Left ventricle myocardium superior (tissue), 1 donor: ENCODE data around the gene ROBO2. TPM values are rescaled to one million over a fixed set of nuclear protein-coding genes. Genes with fewer than 3 reads are reported as not detected.
"Not testable (repeated sequence)": the region's sequence is repeated elsewhere in the genome, so short reads cannot be mapped to it uniquely, and the experiment has no call there.

Source experiments
- ATAC-seq: fragments of 200-7000 bp; cut with Tn5 transposase; one replicate; pipeline ENCODE4 v1.9.1; 2020; ENCODE audit warnings: mild to moderate bottlenecking, moderate library complexity
- DNase-seq: peaks from one replicate; pipeline ENCODE4 v3.0.0-alpha.2; 2020
- intact Hi-C: fragments of 100-400 bp; cut with micrococcal nuclease; formaldehyde crosslinking; loops from one replicate; pipeline ENCODE4 v1.11.0; 2022
- total RNA-seq: library from RNA; stranded (reverse); fragmentation: NEBNext Ultra II Directional; extraction: Animal tissue kit (Norgen Biotek cat#: 25700); gene quantifications from one replicate; pipeline ENCODE4 v1.2.1, GENCODE V29; 2021
- donor health status: DM: no; HTN: yes; CAD: no; lungs with severe emphysema.

Gene ROBO2
- total RNA-seq, 1 donor from 2014 or later = 0.17 TPM

DNA sequence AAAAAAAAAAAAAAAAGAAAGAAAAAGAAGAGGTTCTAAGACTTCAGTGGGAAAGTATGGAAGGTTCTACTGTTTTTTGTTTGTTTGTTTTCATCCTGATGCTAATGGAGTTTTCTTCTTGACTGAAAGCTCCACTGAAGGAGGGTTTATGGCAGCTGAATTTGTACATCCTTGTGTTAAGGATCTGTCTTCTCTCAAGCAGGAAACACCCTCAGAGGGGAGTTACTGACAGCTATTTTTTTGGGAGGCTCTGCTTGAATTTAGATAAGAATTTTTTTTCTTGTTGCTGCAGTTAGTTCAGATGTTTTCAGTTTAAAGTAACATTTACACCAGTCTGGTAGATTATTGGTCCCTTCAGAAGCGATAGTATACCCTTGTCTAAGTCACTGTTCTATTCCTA is 325.3 kb downstream of the ROBO2 start:
- intact Hi-C loops = no loop called here
- ATAC-seq = no peak
- no peak for DNase-seq

DNA sequence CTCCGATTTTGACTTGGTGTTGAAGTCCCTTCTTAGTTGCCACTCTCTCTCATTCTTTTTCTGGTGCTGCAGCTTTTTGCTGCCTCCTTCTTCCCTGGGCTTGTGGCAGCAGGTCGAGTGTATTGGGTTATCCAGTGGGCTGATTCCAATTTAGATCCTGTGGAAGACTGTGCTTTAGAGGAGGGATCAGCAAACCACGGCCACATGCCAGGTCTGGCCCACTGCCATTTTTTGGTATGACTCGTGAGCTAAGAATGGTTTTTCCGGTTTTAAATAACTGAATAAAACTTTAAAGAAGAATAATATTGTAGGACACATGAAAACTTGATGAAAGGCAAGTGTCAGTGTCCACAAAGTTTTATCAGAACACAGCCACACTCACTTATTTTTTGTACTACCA is 330.5 kb downstream of the ROBO2 start:
- DNase-seq (peak; percentile 29), ATAC-seq (no peak)
- intact Hi-C loops = no loop called here

DNA sequence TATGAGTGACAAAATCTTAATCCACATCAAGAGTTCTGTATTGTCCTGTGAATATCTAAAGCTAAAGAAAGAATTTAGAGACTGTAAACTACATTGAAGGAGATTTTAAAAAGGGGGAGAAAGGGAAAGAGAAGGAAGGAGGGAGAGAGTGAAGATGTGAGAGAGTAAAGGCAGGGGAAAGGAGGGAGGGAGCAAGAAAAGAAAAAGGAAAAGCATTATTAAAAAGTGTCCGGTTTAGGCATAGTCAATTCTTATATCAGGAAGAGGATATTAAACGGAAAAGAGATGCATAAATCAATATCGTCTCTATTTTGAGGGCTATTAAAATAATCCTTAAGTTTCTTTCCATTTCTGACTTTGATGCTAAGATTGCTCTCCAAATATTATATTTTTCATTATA is 332.1 kb downstream of the ROBO2 start:
- intact Hi-C loops = no loop called here
- no peak for DNase-seq
- ATAC-seq = no peak

DNA sequence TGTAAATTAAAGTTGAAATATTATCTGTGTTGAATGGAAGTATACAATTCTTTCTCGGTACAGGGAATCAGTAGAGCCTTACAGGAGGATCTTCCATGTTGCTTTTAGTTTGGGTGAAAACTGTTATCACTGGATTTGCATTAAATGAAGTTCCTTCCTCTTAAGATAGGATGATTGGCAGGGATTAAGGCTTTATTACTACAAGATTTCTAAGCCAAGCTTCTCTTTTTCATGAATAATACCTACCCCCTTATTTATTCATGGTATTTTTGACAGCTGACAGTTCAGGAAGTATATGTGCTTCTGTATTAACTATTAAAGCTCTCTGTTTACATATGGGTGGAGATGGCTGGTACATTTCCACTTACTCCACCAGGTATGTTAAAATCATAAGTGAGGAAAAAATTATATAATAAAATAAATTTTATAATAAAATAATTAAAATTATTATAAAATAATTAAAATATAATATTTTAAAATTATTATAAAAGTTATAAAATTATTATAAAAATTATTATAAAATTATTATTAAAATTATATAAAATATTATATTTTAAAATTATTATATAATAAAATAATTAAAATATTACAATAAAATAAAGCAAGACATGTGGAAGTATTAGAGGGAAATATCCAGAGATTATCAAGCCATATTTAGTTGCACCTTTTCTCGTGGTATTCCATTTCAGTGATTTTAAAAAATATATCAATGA is 332.9 kb downstream of the ROBO2 start:
- no peak for DNase-seq
- intact Hi-C loops = no loop called here
- ATAC-seq = no peak

DNA sequence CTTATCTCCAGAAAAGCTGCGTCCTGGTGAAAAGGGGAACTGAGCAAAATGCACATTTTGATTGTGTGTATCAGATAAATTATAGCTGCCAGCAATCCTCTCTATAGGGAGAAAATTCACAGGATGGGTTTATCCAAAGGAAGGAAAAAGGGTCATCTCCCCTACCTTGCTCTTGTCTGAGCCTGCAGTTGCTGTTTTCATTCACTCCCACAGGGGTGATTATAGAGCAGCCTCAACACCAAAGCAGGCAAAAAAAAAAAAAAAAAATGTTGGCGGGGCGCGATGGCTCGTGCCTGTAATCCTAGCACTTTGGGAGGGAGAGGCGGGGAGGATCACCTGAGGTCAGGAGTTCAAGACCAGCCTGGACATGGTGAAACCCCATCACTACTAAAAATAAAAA is 333.7 kb downstream of the ROBO2 start:
- DNase-seq (no peak), ATAC-seq (no peak)
- intact Hi-C loops = no loop called here

DNA sequence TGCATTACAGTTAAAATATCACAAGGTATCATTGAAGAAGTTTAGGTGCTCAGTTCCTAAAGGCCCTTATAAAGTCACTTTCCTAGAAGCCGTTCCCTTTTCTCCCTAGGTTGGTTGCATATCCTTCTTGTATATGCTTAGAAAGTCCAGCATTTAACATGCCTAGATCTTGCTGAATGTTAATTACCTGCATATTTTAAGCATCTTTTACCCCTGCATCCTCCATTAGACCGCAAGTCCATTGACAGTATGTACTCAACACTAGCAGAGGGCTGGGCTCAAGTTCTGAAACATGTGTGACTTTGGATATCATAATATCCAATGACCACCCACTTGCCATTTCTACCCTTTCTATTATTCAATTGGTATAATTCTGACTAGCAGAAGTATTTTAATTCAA is 336.6 kb downstream of the ROBO2 start:
- DNase-seq = no peak
- ATAC-seq = no peak
- intact Hi-C loops = no loop called here

DNA sequence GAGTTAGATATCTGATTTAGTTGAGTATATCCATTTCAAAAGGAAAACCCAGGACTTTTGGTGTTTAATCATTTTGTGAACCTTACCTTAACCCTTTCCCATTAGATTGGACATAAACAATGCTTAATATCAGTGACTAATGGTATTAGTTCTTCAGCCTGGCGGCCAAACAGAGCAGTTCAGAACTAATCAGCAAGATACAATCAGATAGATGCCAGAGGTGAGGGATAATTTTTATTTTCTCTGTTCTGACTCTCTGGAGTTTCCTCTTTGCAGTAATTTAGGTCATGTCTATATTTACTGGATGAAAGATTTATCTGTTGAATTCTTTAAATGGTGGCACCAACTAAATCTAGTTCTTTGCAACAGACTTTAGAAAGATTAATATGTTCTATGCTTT is 337.8 kb downstream of the ROBO2 start:
- no peak for ATAC-seq
- no peak for DNase-seq
- intact Hi-C loops = no loop called here

DNA sequence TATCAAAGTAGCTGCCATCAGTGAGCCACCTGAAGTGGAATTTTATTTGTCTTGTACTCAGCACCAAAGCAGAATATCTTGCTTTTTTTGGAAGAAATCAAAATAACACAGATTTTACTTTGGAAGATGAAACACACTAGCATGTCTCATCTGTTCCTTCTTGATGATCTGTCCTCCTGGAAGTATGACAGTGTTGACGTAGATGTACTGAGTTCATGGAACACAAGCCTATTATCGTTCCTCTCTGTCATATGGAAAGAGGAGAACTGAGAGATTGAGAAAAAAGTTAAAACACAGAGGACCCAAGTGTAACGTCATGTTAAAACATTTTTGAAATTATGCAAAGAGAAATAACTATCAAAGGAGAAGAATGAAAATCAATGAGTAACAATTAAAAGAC is 340.2 kb downstream of the ROBO2 start:
- no peak for DNase-seq
- intact Hi-C loops = no loop called here
- ATAC-seq = no peak

DNA sequence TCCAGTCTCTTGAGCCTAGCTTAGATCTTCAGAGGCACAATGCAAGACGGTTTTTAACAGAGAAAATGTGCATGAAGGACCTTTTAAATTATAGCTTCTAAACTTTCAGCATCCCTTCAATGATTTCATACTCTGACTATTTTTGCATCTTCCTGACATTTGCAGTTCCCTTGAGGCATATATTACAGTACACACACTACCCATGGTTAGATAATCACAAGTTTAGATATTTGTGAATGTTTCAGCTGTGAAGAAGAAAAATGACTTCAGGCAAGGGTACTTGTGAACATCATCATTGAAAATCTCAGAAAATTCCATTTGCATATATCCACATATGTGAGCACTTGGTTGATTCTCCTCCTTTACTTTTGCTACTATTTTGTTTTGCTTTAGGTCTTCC is 341.5 kb downstream of the ROBO2 start:
- ATAC-seq (no peak), DNase-seq (no peak)
- intact Hi-C loops = no loop called here

DNA sequence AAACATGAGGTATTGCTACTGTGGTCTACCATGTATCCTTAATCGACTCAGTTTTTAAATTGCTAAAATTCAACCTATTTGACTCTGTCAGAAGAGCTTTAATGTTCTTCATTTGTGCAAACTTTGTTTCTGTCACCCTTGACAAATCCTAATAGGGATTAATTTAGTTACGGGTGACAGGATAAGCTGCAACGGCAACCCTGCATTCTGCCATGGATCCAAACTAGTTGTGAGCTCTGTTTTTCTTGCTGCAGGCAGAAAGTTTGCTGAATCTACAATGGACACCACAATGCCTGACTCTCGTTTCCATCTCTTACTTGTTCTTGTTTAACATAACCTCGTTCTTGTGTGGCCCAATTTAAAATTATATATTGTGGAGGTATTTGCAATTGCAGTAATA is 352.3 kb downstream of the ROBO2 start:
- intact Hi-C loops = no loop called here
- DNase-seq (no peak), ATAC-seq (no peak)

DNA sequence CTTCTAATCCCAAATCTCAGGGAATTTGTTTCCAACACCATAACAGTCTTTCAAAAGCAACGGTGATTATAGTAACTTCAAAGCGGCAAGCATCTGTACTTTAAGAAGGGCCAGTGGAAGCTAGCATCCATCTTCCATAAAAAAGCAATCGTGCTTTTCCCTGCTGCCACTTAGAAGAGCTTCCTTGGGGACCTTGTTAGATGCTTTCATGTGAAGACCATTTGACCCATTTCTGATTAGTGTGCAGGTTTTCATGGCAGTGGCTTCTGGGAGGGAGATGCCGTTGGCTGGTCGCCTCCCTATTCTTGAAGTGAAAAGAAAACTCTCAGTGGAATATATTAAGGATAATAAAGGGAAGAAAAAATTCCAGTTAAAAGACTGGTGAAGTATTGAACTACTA is 354.1 kb downstream of the ROBO2 start:
- ATAC-seq = no peak
- intact Hi-C loops = no loop called here
- DNase-seq = no peak

DNA sequence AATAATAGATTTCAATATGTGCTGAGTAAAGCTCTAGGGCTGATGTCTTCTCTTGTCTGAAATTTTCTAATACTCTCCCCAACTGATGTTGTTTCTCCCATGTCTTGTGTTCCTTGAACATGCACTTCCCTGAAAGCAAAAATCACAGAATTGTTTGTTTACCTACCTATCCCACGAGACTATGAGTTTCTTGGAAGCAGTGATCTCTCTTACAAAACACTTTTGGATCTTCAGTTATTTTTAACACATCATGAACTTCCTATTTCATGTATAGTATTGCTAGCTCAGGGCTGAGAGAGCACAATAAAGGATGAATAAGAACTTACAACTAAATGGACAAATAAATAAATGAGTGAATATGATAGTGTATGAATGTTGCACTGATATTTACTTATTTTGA is 365.0 kb downstream of the ROBO2 start:
- DNase-seq (no peak), ATAC-seq (no peak)
- intact Hi-C loops = no loop called here

DNA sequence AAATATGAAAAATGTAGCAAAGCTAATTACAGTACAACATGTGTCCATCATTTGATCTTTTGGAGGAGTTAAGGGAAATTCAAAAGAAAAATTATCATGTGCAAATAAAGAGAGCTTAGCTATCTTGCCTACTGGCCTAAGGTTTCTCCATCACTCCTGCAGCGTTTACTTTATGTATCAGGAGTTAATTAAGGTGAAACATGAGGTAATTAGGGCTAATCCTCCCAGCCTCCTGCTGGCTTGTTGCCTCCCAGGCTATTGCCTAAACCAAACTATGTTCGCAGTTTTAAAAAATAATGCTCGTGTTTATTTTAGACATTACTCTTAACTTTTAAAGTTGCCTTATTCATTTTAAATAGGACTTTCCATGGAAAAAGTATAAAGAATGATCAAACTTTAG is 367.5 kb downstream of the ROBO2 start:
- DNase-seq (no peak), ATAC-seq (no peak)
- intact Hi-C loops = no loop called here

DNA sequence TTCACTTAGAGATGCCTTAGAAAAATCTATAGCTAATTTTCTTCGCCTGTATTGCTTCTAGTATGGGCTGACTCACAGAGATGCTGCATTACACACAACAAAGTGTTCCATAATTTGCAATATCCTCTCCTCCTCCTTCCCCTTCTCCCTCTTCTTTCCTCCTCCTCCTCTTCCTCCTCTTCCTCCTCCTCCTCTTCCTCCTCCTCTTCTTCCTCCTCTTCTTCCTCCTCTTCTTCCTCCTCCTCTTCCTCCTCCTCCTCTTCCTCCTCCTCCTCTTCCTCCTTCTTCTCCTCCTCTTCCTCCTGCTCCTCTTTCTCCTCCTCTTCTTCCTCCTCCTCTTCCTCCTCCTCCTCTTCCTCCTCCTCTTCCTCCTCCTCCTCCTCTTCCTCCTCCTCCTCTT is 370.4 kb downstream of the ROBO2 start:
- ATAC-seq, intact Hi-C loops, DNase-seq: not testable (repeated sequence)

DNA sequence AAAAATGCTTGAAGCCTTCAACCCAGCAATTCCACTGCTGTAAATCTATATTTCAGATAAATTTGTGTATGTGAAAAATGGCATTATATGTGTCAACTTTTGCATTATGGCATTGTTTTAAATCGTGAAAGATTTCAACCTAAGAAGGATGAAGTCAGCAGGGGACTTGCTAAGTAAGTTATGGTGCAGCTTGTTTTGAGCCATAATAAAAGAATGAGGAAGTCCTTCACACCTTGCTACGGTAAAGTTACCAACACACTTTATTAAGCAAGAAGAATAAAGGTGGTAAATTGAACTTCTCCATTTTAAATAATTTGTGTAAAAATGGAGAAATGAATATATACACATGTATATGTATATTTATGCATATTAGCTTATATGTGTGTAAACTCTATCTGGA is 371.4 kb downstream of the ROBO2 start:
- intact Hi-C loops = no loop called here
- no peak for ATAC-seq

DNA sequence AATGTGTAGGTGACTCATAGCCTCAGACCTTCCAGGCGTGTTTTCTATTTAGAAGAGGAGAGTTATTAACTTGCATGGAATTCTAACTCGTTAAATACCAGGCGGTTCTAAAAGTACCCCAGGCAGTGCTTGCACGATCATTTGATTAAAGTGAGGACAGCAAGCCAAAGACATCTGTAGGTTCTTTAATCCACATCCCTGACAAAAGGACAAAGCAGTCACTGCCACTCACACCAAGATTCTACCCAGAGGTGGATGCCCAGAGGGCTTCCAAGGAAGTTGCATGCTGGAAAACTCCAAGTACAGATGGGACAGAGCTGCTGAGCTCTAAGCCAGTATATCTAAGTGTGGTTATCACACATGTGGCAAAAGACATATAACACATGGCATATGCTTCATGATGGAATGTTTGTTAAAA is 372.1 kb downstream of the ROBO2 start:
- intact Hi-C loops = no loop called here
- DNase-seq (no peak), ATAC-seq (no peak)

More for the DNA sequence above, 371.4 kb downstream of the ROBO2 start:
- DNase-seq = no peak

DNA sequence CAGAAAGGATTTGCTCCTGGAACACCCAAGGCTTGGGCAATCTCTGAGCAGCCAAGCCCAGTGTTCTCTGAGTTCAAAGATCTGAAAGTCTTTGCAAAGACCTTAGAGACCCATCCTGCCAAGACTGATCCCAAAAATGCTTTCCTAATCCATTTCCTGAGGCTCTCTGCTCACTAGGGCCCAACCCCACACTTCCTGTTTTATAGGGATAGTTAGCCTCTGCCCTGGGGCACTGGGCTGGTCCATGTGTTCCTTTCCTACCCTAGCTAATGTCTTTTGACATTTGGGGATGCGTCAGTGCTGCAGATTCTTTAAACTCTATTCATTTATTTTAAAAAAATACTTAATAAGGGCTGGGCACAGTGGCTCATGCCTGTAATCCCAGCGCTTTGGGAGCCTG is 372.7 kb downstream of the ROBO2 start:
- no peak for DNase-seq
- no peak for ATAC-seq
- intact Hi-C loops = no loop called here

DNA sequence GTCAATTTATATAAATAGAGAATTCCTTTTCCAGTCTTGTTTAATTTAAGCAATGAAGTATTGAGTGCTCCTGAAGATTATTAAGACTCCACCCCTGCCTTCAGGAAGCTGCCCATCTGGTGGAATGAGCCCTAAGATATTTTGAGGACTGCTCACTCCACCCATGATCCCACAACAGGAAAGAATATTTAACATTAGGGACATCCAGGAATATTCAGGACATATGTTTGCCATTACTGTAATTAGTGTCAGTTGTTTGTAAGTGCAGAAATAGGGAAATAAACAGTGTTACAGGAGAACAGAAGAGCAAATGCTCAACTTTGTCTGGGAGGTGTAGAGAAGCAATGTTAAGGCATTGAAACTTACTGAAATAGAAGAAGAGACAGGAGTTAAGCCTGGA is 375.0 kb downstream of the ROBO2 start:
- DNase-seq = no peak
- intact Hi-C loops = no loop called here
- ATAC-seq = no peak

DNA sequence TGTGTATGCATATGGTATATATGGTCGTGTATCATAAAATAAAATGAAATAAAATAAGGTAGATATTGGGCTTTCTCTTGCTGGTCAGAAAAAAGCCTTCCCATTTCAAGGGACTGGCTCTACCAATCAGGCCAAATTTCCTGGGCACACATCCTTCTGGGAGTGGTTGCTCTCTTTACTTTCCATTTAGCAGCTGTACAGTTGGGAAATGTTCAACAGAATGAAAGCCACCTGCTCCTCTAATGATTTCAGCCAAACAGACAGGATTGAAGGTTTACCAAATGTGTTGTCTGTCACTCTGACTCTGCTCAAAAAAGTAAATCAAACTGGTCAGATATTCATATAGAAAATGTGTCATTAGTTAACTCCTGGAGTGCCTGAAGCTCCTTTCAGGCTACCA is 380.4 kb downstream of the ROBO2 start:
- DNase-seq (no peak), ATAC-seq (no peak)
- intact Hi-C loops = no loop called here

DNA sequence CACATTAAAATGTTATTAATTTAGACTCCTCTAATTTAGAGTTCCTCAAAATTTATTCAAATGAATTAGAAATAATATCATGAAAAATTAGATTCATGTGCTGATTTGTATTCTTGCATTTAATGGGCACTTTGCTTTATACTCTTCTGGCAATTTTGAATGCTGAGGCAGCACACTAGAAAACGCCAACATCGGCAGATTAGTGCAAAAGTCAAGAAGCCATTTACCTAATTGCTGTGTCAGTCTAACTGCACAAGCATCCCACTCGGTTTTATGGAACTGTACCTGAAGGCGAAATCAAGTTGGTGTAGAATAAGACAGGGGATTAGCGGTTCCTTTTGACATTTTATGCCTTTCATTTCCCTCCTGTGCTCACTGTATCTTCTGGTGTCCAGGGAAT is 382.0 kb downstream of the ROBO2 start:
- no peak for ATAC-seq
- intact Hi-C loops = no loop called here
- DNase-seq = no peak

DNA sequence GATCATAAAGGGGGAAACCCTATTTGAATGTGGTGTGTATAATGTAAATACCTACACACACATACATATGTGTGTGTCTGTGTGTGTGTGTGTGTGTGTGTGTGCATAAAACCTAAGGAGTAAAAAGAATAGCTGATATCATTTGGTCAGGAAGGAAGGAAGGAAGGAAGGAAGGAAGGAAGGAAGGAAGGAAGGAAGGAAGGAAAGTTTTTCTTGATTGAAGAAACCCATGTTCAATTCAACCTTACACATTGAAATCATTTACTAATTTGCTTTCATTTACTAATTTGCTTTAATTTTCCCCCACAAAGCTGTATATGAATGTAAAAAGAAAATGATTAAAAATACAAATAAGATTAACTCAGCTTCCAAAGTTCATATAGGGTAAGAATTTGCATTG is 386.6 kb downstream of the ROBO2 start:
- no peak for DNase-seq
- intact Hi-C loops = no loop called here
- no peak for ATAC-seq

DNA sequence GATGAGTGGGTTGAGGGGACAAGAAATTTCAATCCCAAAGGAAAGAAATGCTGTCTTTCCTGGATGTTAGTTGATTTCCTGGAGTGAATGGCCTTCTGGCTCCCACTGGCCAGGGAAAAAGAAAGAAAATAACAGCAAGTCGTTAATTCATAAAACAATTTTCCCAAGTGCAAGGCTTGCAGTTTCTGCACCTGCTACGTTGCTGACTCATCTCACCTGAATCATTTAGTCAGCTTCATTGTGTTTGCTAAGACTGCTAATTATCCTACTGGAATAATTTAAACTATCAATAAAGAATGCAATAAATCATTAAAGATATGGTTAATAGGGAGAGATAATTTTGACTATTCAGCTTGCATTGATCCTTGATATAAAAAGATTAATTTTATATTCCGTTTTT is 387.6 kb downstream of the ROBO2 start:
- intact Hi-C loops = no loop called here
- ATAC-seq (no peak), DNase-seq (no peak)
